Measurements from ENCODE around the gene SOX21.

DNA sequence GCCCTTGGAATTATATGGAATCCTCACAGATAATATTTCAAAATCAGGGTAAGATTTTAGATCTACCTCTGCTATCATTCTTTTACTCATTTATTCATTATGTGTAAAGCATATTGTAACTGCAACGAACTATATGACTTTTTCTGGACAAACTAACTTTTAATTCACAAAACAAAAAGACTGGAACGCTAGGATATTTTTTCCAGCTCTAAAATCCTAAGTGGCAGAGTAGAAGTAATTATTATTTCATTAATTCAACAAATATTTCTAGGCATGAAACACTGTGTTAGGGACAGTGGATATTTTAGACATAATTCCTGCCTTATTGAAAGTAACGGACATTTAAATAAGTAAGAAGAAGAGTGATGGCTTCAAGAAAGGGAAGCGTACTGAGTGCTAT lies 26.9 kb upstream of the SOX21 start:
- TF ChIP-seq, protein P1, sequence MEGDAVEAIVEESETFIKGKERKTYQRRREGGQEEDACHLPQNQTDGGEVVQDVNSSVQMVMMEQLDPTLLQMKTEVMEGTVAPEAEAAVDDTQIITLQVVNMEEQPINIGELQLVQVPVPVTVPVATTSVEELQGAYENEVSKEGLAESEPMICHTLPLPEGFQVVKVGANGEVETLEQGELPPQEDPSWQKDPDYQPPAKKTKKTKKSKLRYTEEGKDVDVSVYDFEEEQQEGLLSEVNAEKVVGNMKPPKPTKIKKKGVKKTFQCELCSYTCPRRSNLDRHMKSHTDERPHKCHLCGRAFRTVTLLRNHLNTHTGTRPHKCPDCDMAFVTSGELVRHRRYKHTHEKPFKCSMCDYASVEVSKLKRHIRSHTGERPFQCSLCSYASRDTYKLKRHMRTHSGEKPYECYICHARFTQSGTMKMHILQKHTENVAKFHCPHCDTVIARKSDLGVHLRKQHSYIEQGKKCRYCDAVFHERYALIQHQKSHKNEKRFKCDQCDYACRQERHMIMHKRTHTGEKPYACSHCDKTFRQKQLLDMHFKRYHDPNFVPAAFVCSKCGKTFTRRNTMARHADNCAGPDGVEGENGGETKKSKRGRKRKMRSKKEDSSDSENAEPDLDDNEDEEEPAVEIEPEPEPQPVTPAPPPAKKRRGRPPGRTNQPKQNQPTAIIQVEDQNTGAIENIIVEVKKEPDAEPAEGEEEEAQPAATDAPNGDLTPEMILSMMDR (optimal IDR thresholded peaks at IDR 0.05 in 1 of 3, IDR thresholded peaks at IDR 0.05 in 1 of 3, conservative IDR thresholded peaks at IDR 0.05 in 1 of 3; ENCODE audit: extremely low read depth in 1 of 3, insufficient read depth in 2 of 3, low read length in 3 of 3): no peak
- TF ChIP-seq EZH2 (IDR thresholded peaks at IDR 0.05; ENCODE audit: low read length): no peak
